Smooth muscle cell of the umbilical artery (primary cell): ENCODE results near the gene OR51E1. TPM values are rescaled to one million over a fixed set of nuclear protein-coding genes. Genes with fewer than 3 reads are reported as not detected.

ENCODE experiments used
- total RNA-seq: library from RNA; depleted of rRNA; stranded (reverse); fragments of >200 nt; gene quantifications from 2 replicates; pipeline ENCODE4 v1.2.3, GENCODE V29; 2014

OR51E1 gene, protein sequence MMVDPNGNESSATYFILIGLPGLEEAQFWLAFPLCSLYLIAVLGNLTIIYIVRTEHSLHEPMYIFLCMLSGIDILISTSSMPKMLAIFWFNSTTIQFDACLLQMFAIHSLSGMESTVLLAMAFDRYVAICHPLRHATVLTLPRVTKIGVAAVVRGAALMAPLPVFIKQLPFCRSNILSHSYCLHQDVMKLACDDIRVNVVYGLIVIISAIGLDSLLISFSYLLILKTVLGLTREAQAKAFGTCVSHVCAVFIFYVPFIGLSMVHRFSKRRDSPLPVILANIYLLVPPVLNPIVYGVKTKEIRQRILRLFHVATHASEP
- under 0.01 TPM in 1 of 2 replicates, not detected in the other for total RNA-seq

DNA sequence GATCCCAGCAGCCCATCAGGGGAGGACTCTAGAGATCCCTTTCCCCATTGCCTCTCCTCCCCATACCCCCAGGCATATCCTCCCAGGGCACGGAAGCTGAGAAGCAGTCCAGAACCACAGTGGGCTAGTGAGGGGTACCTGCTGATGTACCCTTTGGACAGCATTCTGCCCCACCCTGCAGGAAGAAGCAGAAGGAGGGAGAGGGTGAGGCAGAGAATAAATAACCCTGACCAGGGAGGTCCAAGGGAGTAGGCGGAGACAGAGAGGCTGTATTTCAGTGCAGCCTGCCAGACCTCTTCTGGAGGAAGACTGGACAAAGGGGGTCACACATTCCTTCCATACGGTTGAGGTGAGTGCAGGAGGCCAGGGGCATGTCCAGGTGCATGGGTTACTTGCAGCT, at the start of gene OR51E1:
Gene OR51E1 (plus strand): TSS at position 301 of the 400 bp plus-strand sequence. CDS start 8,545 bp downstream, outside the sequence.

DNA sequence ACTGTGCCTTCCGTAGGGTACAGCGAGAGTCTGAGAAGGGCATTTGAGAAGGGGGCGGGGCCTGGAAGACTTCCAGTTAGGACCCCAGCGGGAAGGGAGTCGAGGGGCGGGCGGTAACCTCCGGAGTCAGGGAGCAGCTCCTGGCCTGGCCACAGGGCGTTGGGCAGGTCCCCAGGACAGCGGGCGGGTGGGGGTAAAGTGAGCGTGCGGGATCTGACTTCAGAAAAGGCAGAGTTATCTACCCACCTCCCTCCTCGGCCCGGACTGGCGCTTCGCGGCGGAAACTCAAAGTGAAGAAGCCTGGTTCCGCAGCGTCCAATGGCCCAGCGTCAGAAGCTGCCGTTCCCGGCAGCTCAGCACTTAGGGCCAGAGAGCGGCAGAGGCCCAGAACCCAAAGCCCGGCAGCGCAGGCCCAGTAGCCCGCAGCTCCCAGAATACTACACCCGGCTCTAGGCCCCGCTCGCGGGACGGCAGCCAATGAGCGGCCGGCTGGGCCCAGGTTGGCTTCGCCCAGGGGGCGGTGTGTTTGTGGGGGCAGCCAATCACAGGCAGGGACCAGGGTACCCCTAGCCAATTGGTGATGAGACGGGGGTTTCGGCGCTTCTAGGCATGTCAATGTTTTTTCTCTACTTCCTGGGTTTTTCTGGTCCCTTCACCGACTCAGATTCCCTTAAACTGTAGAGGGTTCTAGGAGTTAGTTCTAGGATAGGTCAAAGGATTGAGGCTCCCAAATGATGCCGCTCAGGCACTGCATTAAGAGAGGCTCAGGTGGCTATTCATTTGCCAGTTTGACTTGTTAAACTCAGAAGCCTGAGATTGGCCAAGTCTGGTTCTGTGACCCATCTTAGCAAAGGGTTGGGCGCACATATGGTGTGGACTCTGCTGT, 35.8 kb upstream of the OR51E1 start, which contains the start of gene TRIM68:
Gene TRIM68 (minus strand): TSS at position 451 of the 886 bp plus-strand sequence. CDS start 2,727 bp downstream, outside the sequence.

GRCh38 chr11:4636962-4637661, 6.7 kb upstream of the OR51E1 start, which contains the start of gene OR51D1:
Gene OR51D1, plus strand, starts transcription at chr11:4637477. Its CDS starts 2,314 bp downstream, at chr11:4639791.

DNA sequence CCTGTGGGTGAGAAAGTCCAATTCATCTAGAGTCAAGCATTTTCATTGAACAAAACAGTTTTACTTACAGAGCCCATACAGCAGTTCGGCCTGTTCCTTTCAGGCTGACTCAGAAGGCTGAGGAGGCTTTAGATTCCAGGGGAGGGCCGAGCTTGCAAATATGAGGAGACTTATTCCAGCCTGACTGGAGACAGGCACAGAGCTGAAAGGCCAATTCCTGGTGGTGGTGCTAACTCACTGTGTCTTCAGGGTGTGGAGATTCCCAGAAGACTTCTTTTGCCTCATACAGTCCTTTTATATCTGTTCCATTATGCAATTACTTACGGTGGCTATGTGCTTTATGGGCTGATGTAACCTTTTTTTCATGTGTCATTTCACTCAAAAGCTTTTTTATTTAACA, 53.8 kb downstream of the OR51E1 start, which contains the start of gene OR51E2:
Gene OR51E2 (minus strand): TSS at position 269 of the 400 bp plus-strand sequence. CDS start 15,142 bp downstream, outside the sequence.

GRCh38 chr11:4704054-4704789, 60.4 kb downstream of the OR51E1 start, which contains the start of gene MMP26:
Gene MMP26, plus strand, starts transcription at chr11:4704784.

Other genes starting within 250 kb of the OR51E1 start
- gene OR52K2, start 194.7 kb upstream of the OR51E1 start, total RNA-seq, result not detected in 2 replicates
- gene OR52K1, start 161.3 kb upstream of the OR51E1 start, total RNA-seq, result not detected in 2 replicates
- gene OR52M1, start 98.8 kb upstream of the OR51E1 start, total RNA-seq, result not detected in 2 replicates
- not detected in 2 replicates for gene OR52I2, start 62.2 kb upstream of the OR51E1 start, total RNA-seq
- gene OR52I1, start 49.9 kb upstream of the OR51E1 start, total RNA-seq, result not detected in 2 replicates
- gene TRIM68, start 35.8 kb upstream of the OR51E1 start, total RNA-seq, result 10.2 and 11.9 TPM in 2 replicates
- gene OR51D1, start 6.5 kb upstream of the OR51E1 start, total RNA-seq, result not detected in 2 replicates
- gene OR51E2, start 53.9 kb downstream of the OR51E1 start, total RNA-seq, result 0.59 and 1.8 TPM in 2 replicates
- not detected in 2 replicates for gene MMP26, start 60.8 kb downstream of the OR51E1 start, total RNA-seq
- not detected in 2 replicates for gene OR51F1, start 126.0 kb downstream of the OR51E1 start, total RNA-seq
- gene OR52R1, start 160.4 kb downstream of the OR51E1 start, total RNA-seq, result not detected in 2 replicates
- not detected in 2 replicates for gene OR51F2, start 177.3 kb downstream of the OR51E1 start, total RNA-seq
- not detected in 2 replicates for gene OR51S1, start 205.2 kb downstream of the OR51E1 start, total RNA-seq
- gene OR51T1, start 237.9 kb downstream of the OR51E1 start, total RNA-seq, result not detected in 2 replicates